Stimulated activated CD4-positive, alpha-beta T cell treated with anti-CD3 and anti-CD28 coated beads, TNF-alpha, amount 100 ng/mL, for 48 hours (primary cell): ENCODE results near the gene GOLGA8K.
A peak's percentile ranks its signal among the peaks of the same experiment; 100 is the strongest.
"Not testable (repeated sequence)": the region's sequence is repeated elsewhere in the genome, so short reads cannot be mapped to it uniquely, and the experiment has no call there.

Experiments
- DNase-seq, 3 donors: peaks; one replicate each; pipeline ENCODE4 v3.0.0-alpha.2; 2020; ENCODE audit warnings: low read depth in 3 of 3

GOLGA8K gene

GRCh38 chr15:32403192-32403591 lies at the start of gene GOLGA8K:
Gene GOLGA8K, minus strand, starts transcription at chr15:32403292. Its CDS starts 98 bp downstream, at chr15:32403194.
- DNase-seq = not testable (repeated sequence)

GRCh38 chr15:32440445-32440977 lies 37.4 kb upstream of the GOLGA8K start:
- DNase-seq = not testable (repeated sequence)

- DNase-seq = not testable (repeated sequence)
Observed at GRCh38 chr15:32434102-32434963, 31.2 kb upstream of the GOLGA8K start.

- DNase-seq = not testable (repeated sequence)
Observed at GRCh38 chr15:32427635-32428034, 24.5 kb upstream of the GOLGA8K start.

GRCh38 chr15:32426511-32426910 lies 23.4 kb upstream of the GOLGA8K start:
- DNase-seq = not testable (repeated sequence)

GRCh38 chr15:32407903-32408302 lies 4.8 kb upstream of the GOLGA8K start:
- not testable (repeated sequence) for DNase-seq

GRCh38 chr15:32396522-32396921 lies 6.6 kb downstream of the GOLGA8K start:
- DNase-seq = not testable (repeated sequence)

GRCh38 chr15:32394745-32395144 lies 8.3 kb downstream of the GOLGA8K start:
- DNase-seq = not testable (repeated sequence)

GRCh38 chr15:32388050-32388648 lies 14.9 kb downstream of the GOLGA8K start:
- not testable (repeated sequence) for DNase-seq

- not testable (repeated sequence) for DNase-seq
Observed at GRCh38 chr15:32385823-32386495, 17.1 kb downstream of the GOLGA8K start.

GRCh38 chr15:32374185-32374584 lies 28.9 kb downstream of the GOLGA8K start:
- DNase-seq = not testable (repeated sequence)

- DNase-seq = not testable (repeated sequence)
Observed at GRCh38 chr15:32373707-32374106, 29.4 kb downstream of the GOLGA8K start.

- DNase-seq = not testable (repeated sequence)
Observed at GRCh38 chr15:32372075-32372474, 31.0 kb downstream of the GOLGA8K start.

GRCh38 chr15:32370526-32370925 lies 32.6 kb downstream of the GOLGA8K start:
- not testable (repeated sequence) for DNase-seq

GRCh38 chr15:32370064-32370463 lies 33.0 kb downstream of the GOLGA8K start:
- not testable (repeated sequence) for DNase-seq

- DNase-seq = not testable (repeated sequence)
Observed at GRCh38 chr15:32366492-32366891, 36.6 kb downstream of the GOLGA8K start.

GRCh38 chr15:32365955-32366354 lies 37.1 kb downstream of the GOLGA8K start:
- not testable (repeated sequence) for DNase-seq

GRCh38 chr15:32364944-32365343 lies 38.1 kb downstream of the GOLGA8K start:
- DNase-seq = peak in 1 of 3 donors; percentile 63

- not testable (repeated sequence) for DNase-seq
Observed at GRCh38 chr15:32363449-32363848, 39.6 kb downstream of the GOLGA8K start.

GRCh38 chr15:32361662-32362061 lies 41.4 kb downstream of the GOLGA8K start:
- DNase-seq = not testable (repeated sequence)

GRCh38 chr15:32358462-32358861 lies 44.6 kb downstream of the GOLGA8K start:
- DNase-seq = not testable (repeated sequence)

- not testable (repeated sequence) for DNase-seq
Observed at GRCh38 chr15:32356909-32357308, 46.2 kb downstream of the GOLGA8K start.
